ENCODE results near the gene NES. TPM values are rescaled to one million over a fixed set of nuclear protein-coding genes. Genes with fewer than 3 reads are reported as not detected.

NES gene
- total and polyA plus RNA-seq, 12 donors = 7.7 to 26.9 (median 14.0) TPM

- peaks cover 10% of the 10 kb centered on the region for H3K27me3 ChIP-seq
- no peak for DNase-seq
- no peak overlapping the region for H3K4me3 ChIP-seq
- TF ChIP-seq CTCF (IDR thresholded peaks at IDR 0.05) = no peak
- no peak for TF ChIP-seq POLR2A (IDR thresholded peaks at IDR 0.05)
- WGBS, 4 donors = 77 to 82% (median 82%) methylated on average over 10 to 12 of the region's 12 CpGs
- H3K27ac ChIP-seq = no peak overlapping the region
- intact Hi-C loops (cut with DNase I) = loop anchor here in 1 of 2 donors (10.0 kb wide), 1 partner anchor 171 kb away; the partner anchor contains the start of gene NTRK1
- no peaks in the 10 kb centered on the region for H3K9me3 ChIP-seq (replicated peaks in 1 of 3)
- H3K36me3 ChIP-seq (replicated peaks in 1 of 2) = no peaks in the 10 kb centered on the region
- peaks cover 0 to 7% of the 10 kb centered on the region in 2 donors for H3K4me1 ChIP-seq (replicated peaks in 1 of 2)
These were observed 16.9 kb upstream of the NES start for GRCh38 chr1:156693848-156694689.

GRCh38 chr1:156692925-156693847, 16.0 kb upstream of the NES start:
- intact Hi-C loops (cut with DNase I) = loop anchor here in 1 of 2 donors (10.0 kb wide), 1 partner anchor 172 kb away; the partner anchor contains the start of gene NTRK1

GRCh38 chr1:156692441-156692924, 15.3 kb upstream of the NES start:
- H3K4me3 ChIP-seq = no peak overlapping the region
- no peak for TF ChIP-seq POLR2A (IDR thresholded peaks at IDR 0.05)
- no peak for TF ChIP-seq CTCF (IDR thresholded peaks at IDR 0.05)
- intact Hi-C loops (cut with DNase I) = loop anchor here in 1 of 2 donors (10.0 kb wide), 1 partner anchor 172 kb away; the partner anchor contains the start of gene NTRK1
- H3K27me3 ChIP-seq = peaks cover 10% of the 10 kb centered on the region
- DNase-seq = no peak
- H3K36me3 ChIP-seq (replicated peaks in 1 of 2) = no peaks in the 10 kb centered on the region
- peaks cover 0 to 7% of the 10 kb centered on the region in 2 donors for H3K4me1 ChIP-seq (replicated peaks in 1 of 2)
- 21 to 38% (median 27%) methylated on average over 10 to 13 of the region's 13 CpGs for WGBS, 4 donors
- H3K9me3 ChIP-seq (replicated peaks in 1 of 3) = no peaks in the 10 kb centered on the region
- no peak overlapping the region for H3K27ac ChIP-seq

More at GRCh38 chr1:156692925-156693847, 16.0 kb upstream of the NES start:
- WGBS, 4 donors = 43 to 56% (median 51%) methylated on average over 15 to 16 of the region's 16 CpGs
- Histone ChIP-seq H3K27me3 (peaks cover 10% of the 10 kb centered on the region), H3K36me3 (replicated peaks in 1 of 2) (no peaks in the 10 kb centered on the region), H3K9me3 (replicated peaks in 1 of 3) (no peaks in the 10 kb centered on the region), H3K27ac (no peak overlapping the region), H3K4me1 (replicated peaks in 1 of 2) (peaks cover 0 to 7% of the 10 kb centered on the region in 2 donors), H3K4me3 (no peak overlapping the region)
- DNase-seq = no peak
- TF ChIP-seq CTCF (IDR thresholded peaks at IDR 0.05) (no peak), POLR2A (IDR thresholded peaks at IDR 0.05) (no peak)
